Prostate gland (tissue), 2 donors: Measurements from ENCODE around the gene RDH14. TPM values are rescaled to one million over a fixed set of nuclear protein-coding genes. Genes with fewer than 3 reads are reported as not detected.

Source experiments
- DNase-seq: peaks from one replicate; pipeline ENCODE4 v3.0.0-alpha.2; 2019; ENCODE audit warnings: low spot score
- H3K27ac ChIP-seq, 2 donors: fragments of 200-600 bp; sonication (generic); 2 replicates each; pipeline ENCODE4 v1.5.1; 2017 to 2019
- H3K27me3 ChIP-seq: fragments of 200-600 bp; sonication (generic); replicated peaks from 2 replicates; pipeline ENCODE4 v1.5.1; 2019; ENCODE audit not compliant: insufficient read depth
- H3K36me3 ChIP-seq, 2 donors: fragments of 200-600 bp; sonication (generic); 1 replicate in 1 of 2; 2 replicates in 1 of 2; pipeline versions ENCODE4 v1.5.1 to v1.8.1; 2017 to 2019
- H3K4me1 ChIP-seq: fragments of 200-600 bp; sonication (generic); replicated peaks from 2 replicates; pipeline ENCODE4 v1.5.1; 2019
- H3K4me3 ChIP-seq, 2 donors: fragments of 200-600 bp; sonication (generic); 2 replicates each; pipeline ENCODE4 v1.5.1; 2017 to 2019
- H3K9me3 ChIP-seq: fragments of 200-600 bp; sonication (generic); 2 replicates; pipeline ENCODE4 v1.5.1; 2017
- CTCF ChIP-seq, 4 experiments: fragments of 200-600 bp in 2 of 4; fragments of 450-650 bp in 2 of 4; sonication (generic) in 2 of 4; IDR thresholded peaks; 1 replicate in 3 of 4; 2 replicates in 1 of 4; pipeline ENCODE4 v1.5.1; 2016 to 2019; ENCODE audit warnings: antibody characterized with exemption in 4 of 4, mild to moderate bottlenecking in 2 of 4, moderate library complexity in 2 of 4
- POLR2A ChIP-seq: fragments of 450-650 bp; IDR thresholded peaks from one replicate; pipeline ENCODE4 v1.6.1; 2016; ENCODE audit warnings: antibody characterized with exemption, mild to moderate bottlenecking
- POLR2AphosphoS5 ChIP-seq: sonication (generic); formaldehyde crosslinking; IDR thresholded peaks from one replicate; pipeline ENCODE4 v1.6.1; 2017; ENCODE audit warnings: antibody characterized with exemption
- WGBS: methylation state at CpG from one replicate; pipeline ENCODE4 v1.1.5; 2018; 5-methylcytosine and 5-hydroxymethylcytosine counted together
- intact Hi-C: fragments of 100-400 bp; cut with DNase I; formaldehyde crosslinking; loops from one replicate; pipeline ENCODE4 v1.14.2; 2022
- total RNA-seq, 2 donors: library from RNA; depleted of rRNA; stranded (reverse); fragments of >200 nt; gene quantifications; one replicate each; pipeline ENCODE4 v1.1.0, GENCODE V29; 2016

Gene RDH14
- total RNA-seq, 2 donors from 2014 or later = 29.5 to 42.5 TPM

DNA sequence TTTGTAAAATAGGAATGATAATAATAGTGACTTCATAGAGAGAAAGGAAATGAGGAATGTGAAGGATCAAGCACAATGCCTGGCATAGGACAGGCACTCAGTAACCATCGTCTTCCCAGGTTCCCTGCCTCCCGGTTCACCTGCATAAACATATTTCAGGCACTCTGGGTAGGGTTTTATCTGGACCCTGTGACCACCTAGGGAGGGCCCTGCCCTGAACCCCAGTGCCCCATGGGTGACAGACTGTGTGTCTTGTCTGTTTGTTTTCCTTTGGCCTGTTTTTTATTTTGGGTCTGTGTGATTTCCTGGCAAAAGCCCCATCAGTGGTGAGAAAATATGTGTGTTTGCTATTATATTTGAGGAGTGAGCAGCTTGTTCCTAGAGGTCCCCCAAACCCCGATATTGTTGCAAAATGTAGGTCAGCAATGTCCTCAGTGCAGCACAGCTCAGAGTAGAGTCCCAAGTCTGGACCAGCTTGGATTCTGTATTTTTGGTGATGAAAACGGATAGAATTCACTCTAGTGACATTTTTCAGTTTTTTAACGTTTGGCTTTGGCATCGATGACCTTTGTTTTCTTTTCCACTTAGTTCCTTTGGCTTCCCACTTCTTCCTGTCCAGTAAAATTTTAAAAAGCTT lies 38.5 kb upstream of the RDH14 start:
- no peak overlapping the region for H3K4me3 ChIP-seq
- 57% methylated on average over 6 of the region's 6 CpGs for WGBS
- intact Hi-C loops = no loop called here
- TF ChIP-seq CTCF (IDR thresholded peaks at IDR 0.05) = no peak
- TF ChIP-seq POLR2A = no peak
- no peak for TF ChIP-seq POLR2AphosphoS5
- no peaks in the 10 kb centered on the region for H3K36me3 ChIP-seq
- H3K9me3 ChIP-seq = no peaks in the 10 kb centered on the region
- no peak for DNase-seq
- H3K4me1 ChIP-seq = no peaks in the 10 kb centered on the region
- no peak overlapping the region for H3K27ac ChIP-seq
- H3K27me3 ChIP-seq = no peaks in the 10 kb centered on the region

DNA sequence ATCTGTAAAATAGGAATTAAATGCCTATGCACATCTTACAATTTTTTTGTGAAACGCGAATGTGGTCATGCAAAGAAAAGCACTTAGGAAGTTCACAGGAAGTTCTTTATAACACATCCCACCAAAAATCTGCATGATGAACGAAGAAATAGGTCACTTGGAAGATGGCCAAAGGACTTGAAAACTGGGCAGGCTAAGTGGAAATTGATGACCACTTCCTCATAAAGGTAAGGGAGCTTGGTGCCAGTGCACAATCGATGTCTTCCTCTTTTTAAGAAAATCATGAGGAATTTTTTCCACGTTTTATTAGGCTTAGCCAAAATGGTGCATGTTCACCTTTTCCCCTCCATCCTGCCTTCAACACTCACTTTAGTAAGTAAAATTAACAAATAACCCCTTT lies 37.2 kb upstream of the RDH14 start:
- H3K4me1 ChIP-seq = no peaks in the 10 kb centered on the region
- H3K4me3 ChIP-seq = no peak overlapping the region
- no peaks in the 10 kb centered on the region for H3K27me3 ChIP-seq
- intact Hi-C loops = no loop called here
- H3K36me3 ChIP-seq = no peaks in the 10 kb centered on the region
- no peak overlapping the region for H3K27ac ChIP-seq
- 90% methylated on average over 5 of the region's 5 CpGs for WGBS
- TF ChIP-seq POLR2A = no peak
- no peak for TF ChIP-seq CTCF (IDR thresholded peaks at IDR 0.05)
- no peak for TF ChIP-seq POLR2AphosphoS5
- DNase-seq = no peak
- no peaks in the 10 kb centered on the region for H3K9me3 ChIP-seq

GRCh38 chr2:18596993-18597392 lies 36.5 kb upstream of the RDH14 start:
- Histone ChIP-seq H3K27me3 (no peaks in the 10 kb centered on the region), H3K36me3 (no peaks in the 10 kb centered on the region), H3K4me1 (no peaks in the 10 kb centered on the region), H3K4me3 (no peak overlapping the region), H3K9me3 (no peaks in the 10 kb centered on the region), H3K27ac (no peak overlapping the region)
- intact Hi-C loops = no loop called here
- WGBS = 93% methylated on average over 3 of the region's 3 CpGs
- no peak for TF ChIP-seq POLR2AphosphoS5
- no peak for DNase-seq

- 97% methylated on average over 1 of the region's 1 CpG for WGBS
- Histone ChIP-seq H3K36me3 (no peaks in the 10 kb centered on the region), H3K27me3 (no peaks in the 10 kb centered on the region), H3K4me3 (no peak overlapping the region), H3K9me3 (no peaks in the 10 kb centered on the region), H3K4me1 (no peaks in the 10 kb centered on the region), H3K27ac (no peak overlapping the region)
- DNase-seq = no peak
- intact Hi-C loops = no loop called here
- TF ChIP-seq POLR2AphosphoS5 (no peak), CTCF (IDR thresholded peaks at IDR 0.05) (no peak), POLR2A (no peak)
These were observed 33.0 kb upstream of the RDH14 start for GRCh38 chr2:18593496-18593895.

- intact Hi-C loops = no loop called here
- no peak overlapping the region for H3K4me3 ChIP-seq
- H3K9me3 ChIP-seq = no peaks in the 10 kb centered on the region
- no peaks in the 10 kb centered on the region for H3K36me3 ChIP-seq
- H3K27me3 ChIP-seq = no peaks in the 10 kb centered on the region
- TF ChIP-seq POLR2A (no peak), POLR2AphosphoS5 (no peak), CTCF (IDR thresholded peaks at IDR 0.05) (no peak)
- DNase-seq = no peak
- no peak overlapping the region for H3K27ac ChIP-seq
- no peaks in the 10 kb centered on the region for H3K4me1 ChIP-seq
- 92% methylated on average over 2 of the region's 2 CpGs for WGBS
These were observed 31.9 kb upstream of the RDH14 start for GRCh38 chr2:18592372-18592771.
